CD4-positive, alpha-beta T cell (primary cell): ENCODE results near the gene CPEB1. TPM values are rescaled to one million over a fixed set of nuclear protein-coding genes. Genes with fewer than 3 reads are reported as not detected.

Experiments used
- ATAC-seq: fragments of 200-7000 bp; cut with Tn5 transposase; one replicate; pipeline ENCODE4 v1.10.0; 2022; ENCODE audit warnings: mild to moderate bottlenecking; ENCODE audit not compliant: poor library complexity
- CTCF ChIA-PET: fragments of 350-600 bp; sonication (Branson Sonifier 250); formaldehyde crosslinking; loops from one replicate; lab custom pipeline; 2021; ENCODE audit warnings: antibody characterized with exemption, inconsistent platforms; lab: Charles Lee
- POLR2A ChIA-PET: fragments of 350-600 bp; sonication (Branson Sonifier 250); formaldehyde crosslinking; loops from one replicate; lab custom pipeline; 2021; ENCODE audit warnings: antibody characterized with exemption, inconsistent platforms; lab: Charles Lee
- DNase-seq, 14 experiments: peaks; one replicate each; pipeline ENCODE4 v3.0.0-alpha.2; 2013 to 2020; ENCODE audit warnings: mixed read lengths in 2 of 14
- H3K27ac ChIP-seq, 2 donors: one replicate each; pipeline versions ENCODE4 v1.5.1 to v1.7.0; 2013; ENCODE audit warnings: low read length in 2 of 2, low read depth in 1 of 2, mild to moderate bottlenecking in 1 of 2
- H3K27me3 ChIP-seq, 2 experiments: 1 replicate in 1 of 2; 2 replicates in 1 of 2; pipeline versions ENCODE4 v1.6.1 to v1.7.0; 2013; ENCODE audit warnings: low read length in 2 of 2, control low read depth in 1 of 2, mild to moderate bottlenecking in 1 of 2, moderate library complexity in 1 of 2; ENCODE audit not compliant: insufficient read depth in 2 of 2, control insufficient read depth in 1 of 2
- H3K36me3 ChIP-seq: one replicate; pipeline ENCODE4 v1.6.1; 2013; ENCODE audit warnings: low read length, control low read depth; ENCODE audit not compliant: insufficient read depth
- H3K4me1 ChIP-seq: one replicate; pipeline ENCODE4 v1.6.1; 2013; ENCODE audit warnings: low read length, control low read depth; ENCODE audit not compliant: insufficient read depth
- H3K4me3 ChIP-seq: one replicate; pipeline ENCODE4 v1.5.1; 2013; ENCODE audit warnings: mild to moderate bottlenecking, low read length, moderate library complexity
- H3K9me3 ChIP-seq, 2 experiments: 1 replicate in 1 of 2; 2 replicates in 1 of 2; pipeline versions ENCODE4 v1.6.1 to v1.7.0; 2013; ENCODE audit warnings: low read length in 2 of 2, mild to moderate bottlenecking in 2 of 2, control low read depth in 1 of 2, moderate library complexity in 1 of 2; ENCODE audit not compliant: control insufficient read depth in 1 of 2, insufficient read depth in 1 of 2
- H3K27ac Mint-ChIP-seq: one replicate; pipeline ENCODE4 v1.8.0; 2020; ENCODE audit warnings: mixed read lengths
- H3K27me3 Mint-ChIP-seq: one replicate; pipeline ENCODE4 v1.8.0; 2021; ENCODE audit warnings: mixed read lengths
- H3K36me3 Mint-ChIP-seq: one replicate; pipeline ENCODE4 v1.8.0; 2021; ENCODE audit warnings: low read depth, mixed read lengths
- H3K4me1 Mint-ChIP-seq: one replicate; pipeline ENCODE4 v1.8.0; 2021; ENCODE audit warnings: low read depth, mixed read lengths
- H3K4me3 Mint-ChIP-seq: one replicate; pipeline ENCODE4 v1.8.0; 2020; ENCODE audit warnings: mild to moderate bottlenecking, mixed read lengths
- H3K9me3 Mint-ChIP-seq: one replicate; pipeline ENCODE4 v1.8.0; 2020; ENCODE audit warnings: mixed read lengths
- CTCF ChIP-seq: fragments of 200-600 bp; IDR thresholded peaks from one replicate; pipeline ENCODE4 v1.8.0; 2022; ENCODE audit warnings: antibody characterized with exemption, mild to moderate bottlenecking
- intact Hi-C, 2 experiments: fragments of 100-400 bp; cut with DNase I in 1 of 2; cut with micrococcal nuclease in 1 of 2; formaldehyde crosslinking; loops; one replicate each; pipeline versions ENCODE4 v1.15.1 to v1.9.0; 2023 to 2025; cut with DNase I, micrococcal nuclease
- total RNA-seq, 174 experiments: library from RNA in 2 of 174; stranded (reverse) in 2 of 174; gene quantifications; one replicate each; pipeline ENCODE4 v1.2.3 and lab custom pipeline; 2021 to 2026

CPEB1 gene
- total RNA-seq, 2 experiments from 2014 or later = 0.19 to 0.61 TPM

- Mint-ChIP-seq H3K9me3 (no peaks in the 10 kb centered on the region), H3K4me3 (no peak overlapping the region), H3K4me1 (no peaks in the 10 kb centered on the region), H3K27ac (no peak overlapping the region), H3K36me3 (no peaks in the 10 kb centered on the region), H3K27me3 (peaks cover 91% of the 10 kb centered on the region)
- ATAC-seq (no peak), DNase-seq (no peak)
- TF ChIP-seq CTCF = no peak
- H3K4me3 ChIP-seq = no peak overlapping the region
- ChIA-PET CTCF (no interaction called here), POLR2A (no interaction called here)
- H3K27ac ChIP-seq = no peak overlapping the region
- H3K36me3 ChIP-seq = no peaks in the 10 kb centered on the region
- intact Hi-C loops = no loop called here
- H3K9me3 ChIP-seq = no peaks in the 10 kb centered on the region
- no peaks in the 10 kb centered on the region for H3K4me1 ChIP-seq
- peaks cover 44 to 70% of the 10 kb centered on the region in 2 experiments for H3K27me3 ChIP-seq
Measured at GRCh38 chr15:82640672-82641071, 6.5 kb downstream of the CPEB1 start.

DNA sequence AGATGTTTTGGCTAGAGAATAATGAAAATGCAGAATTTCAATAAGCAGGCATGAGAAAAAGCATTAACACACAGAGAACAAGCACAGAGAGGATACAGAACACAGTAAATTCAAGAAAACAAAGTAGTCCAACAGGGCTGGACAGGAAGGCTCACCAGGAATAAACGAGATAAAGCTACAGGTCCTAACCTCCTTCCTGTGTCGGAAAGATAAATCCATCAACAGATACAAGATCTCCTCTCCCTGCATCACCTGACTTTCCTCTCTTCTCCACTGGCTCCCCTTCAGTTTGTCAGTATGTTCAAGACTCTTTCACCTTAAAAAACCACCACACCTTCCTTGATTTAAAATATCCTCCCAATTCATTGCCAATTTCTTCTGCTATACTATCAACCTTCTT is 11.4 kb downstream of the CPEB1 start:
- Histone ChIP-seq H3K4me3 (no peak overlapping the region), H3K27ac (no peak overlapping the region), H3K27me3 (peaks cover 10 to 27% of the 10 kb centered on the region in 2 experiments), H3K36me3 (no peaks in the 10 kb centered on the region), H3K9me3 (no peaks in the 10 kb centered on the region), H3K4me1 (no peaks in the 10 kb centered on the region)
- no peak overlapping the region for H3K27ac Mint-ChIP-seq
- H3K36me3 Mint-ChIP-seq = no peaks in the 10 kb centered on the region
- H3K4me3 Mint-ChIP-seq = no peak overlapping the region
- ChIA-PET POLR2A (no interaction called here), CTCF (no interaction called here)
- H3K9me3 Mint-ChIP-seq = no peaks in the 10 kb centered on the region
- no peaks in the 10 kb centered on the region for H3K4me1 Mint-ChIP-seq
- no peak for TF ChIP-seq CTCF
- intact Hi-C loops = no loop called here
- peaks cover 69% of the 10 kb centered on the region for H3K27me3 Mint-ChIP-seq
- DNase-seq = no peak
- ATAC-seq = no peak

- Mint-ChIP-seq H3K36me3 (no peaks in the 10 kb centered on the region), H3K27ac (no peak overlapping the region), H3K4me1 (no peaks in the 10 kb centered on the region), H3K4me3 (no peak overlapping the region), H3K27me3 (peaks cover 18% of the 10 kb centered on the region), H3K9me3 (no peaks in the 10 kb centered on the region)
- intact Hi-C loops = no loop called here
- Histone ChIP-seq H3K27me3 (no peaks in the 10 kb centered on the region), H3K4me1 (no peaks in the 10 kb centered on the region), H3K4me3 (no peak overlapping the region), H3K27ac (no peak overlapping the region), H3K36me3 (no peaks in the 10 kb centered on the region), H3K9me3 (no peaks in the 10 kb centered on the region)
- ChIA-PET CTCF (no interaction called here), POLR2A (no interaction called here)
- no peak for TF ChIP-seq CTCF
- DNase-seq = no peak
- no peak for ATAC-seq
Measured at GRCh38 chr15:82630033-82630432, 17.1 kb downstream of the CPEB1 start.
